Ecto neural progenitor cell (in vitro differentiated cells): ENCODE data around the gene TTC17.
"Not testable (repeated sequence)": the region's sequence is repeated elsewhere in the genome, so short reads cannot be mapped to it uniquely, and the experiment has no call there.

Source experiments
- DNase-seq: peaks from one replicate; pipeline ENCODE4 v3.0.0-alpha.2; 2018; ENCODE audit warnings: low spot score

TTC17 gene

GRCh38 chr11:43382614-43383013, 23.9 kb downstream of the TTC17 start:
- DNase-seq, result no peak

- no peak for DNase-seq
These were observed 25.7 kb downstream of the TTC17 start for GRCh38 chr11:43384393-43384792.

- no peak for DNase-seq
These were observed 34.0 kb downstream of the TTC17 start for GRCh38 chr11:43392713-43393112.

- no peak for DNase-seq
These were observed 35.1 kb downstream of the TTC17 start for GRCh38 chr11:43393765-43394355.

GRCh38 chr11:43396617-43397016, 37.9 kb downstream of the TTC17 start:
- DNase-seq, result no peak

- DNase-seq, result no peak
These were observed 38.5 kb downstream of the TTC17 start for GRCh38 chr11:43397251-43397650.

GRCh38 chr11:43399983-43400630, 41.4 kb downstream of the TTC17 start:
- DNase-seq, result no peak

- no peak for DNase-seq
These were observed 42.5 kb downstream of the TTC17 start for GRCh38 chr11:43401252-43401651.

GRCh38 chr11:43401811-43402210, 43.1 kb downstream of the TTC17 start:
- DNase-seq, result not testable (repeated sequence)

GRCh38 chr11:43403357-43404231, 44.9 kb downstream of the TTC17 start:
- DNase-seq, result no peak

- no peak for DNase-seq
These were observed 45.7 kb downstream of the TTC17 start for GRCh38 chr11:43404406-43404805.

GRCh38 chr11:43404836-43405479, 46.2 kb downstream of the TTC17 start:
- DNase-seq, result no peak

GRCh38 chr11:43408277-43408676, 49.6 kb downstream of the TTC17 start:
- no peak for DNase-seq

- DNase-seq, result no peak
These were observed 51.7 kb downstream of the TTC17 start for GRCh38 chr11:43410394-43410793.

GRCh38 chr11:43418197-43418596, 59.5 kb downstream of the TTC17 start:
- no peak for DNase-seq

GRCh38 chr11:43419460-43419859, 60.7 kb downstream of the TTC17 start:
- DNase-seq, result no peak

GRCh38 chr11:43427971-43428370, 69.3 kb downstream of the TTC17 start:
- no peak for DNase-seq

GRCh38 chr11:43430916-43431315, 72.2 kb downstream of the TTC17 start:
- not testable (repeated sequence) for DNase-seq

GRCh38 chr11:43434893-43435292, 76.2 kb downstream of the TTC17 start:
- DNase-seq, result no peak

- DNase-seq, result no peak
These were observed 81.8 kb downstream of the TTC17 start for GRCh38 chr11:43440486-43440885.

- no peak for DNase-seq
These were observed 85.1 kb downstream of the TTC17 start for GRCh38 chr11:43443811-43444210.

- no peak for DNase-seq
These were observed 88.4 kb downstream of the TTC17 start for GRCh38 chr11:43447151-43447550.

- no peak for DNase-seq
These were observed 99.8 kb downstream of the TTC17 start for GRCh38 chr11:43458486-43458885.
